HTERT RPE-1 (cell line): ENCODE data around the gene FSIP1.

Source experiments
- in situ Hi-C: fragments of 300-500 bp; cut with MboI; formaldehyde crosslinking; loops from 4 replicates; pipeline ENCODE4 v1.14.3; 2020; ENCODE audit warnings: low sequenced_read_pairs

Gene FSIP1

DNA sequence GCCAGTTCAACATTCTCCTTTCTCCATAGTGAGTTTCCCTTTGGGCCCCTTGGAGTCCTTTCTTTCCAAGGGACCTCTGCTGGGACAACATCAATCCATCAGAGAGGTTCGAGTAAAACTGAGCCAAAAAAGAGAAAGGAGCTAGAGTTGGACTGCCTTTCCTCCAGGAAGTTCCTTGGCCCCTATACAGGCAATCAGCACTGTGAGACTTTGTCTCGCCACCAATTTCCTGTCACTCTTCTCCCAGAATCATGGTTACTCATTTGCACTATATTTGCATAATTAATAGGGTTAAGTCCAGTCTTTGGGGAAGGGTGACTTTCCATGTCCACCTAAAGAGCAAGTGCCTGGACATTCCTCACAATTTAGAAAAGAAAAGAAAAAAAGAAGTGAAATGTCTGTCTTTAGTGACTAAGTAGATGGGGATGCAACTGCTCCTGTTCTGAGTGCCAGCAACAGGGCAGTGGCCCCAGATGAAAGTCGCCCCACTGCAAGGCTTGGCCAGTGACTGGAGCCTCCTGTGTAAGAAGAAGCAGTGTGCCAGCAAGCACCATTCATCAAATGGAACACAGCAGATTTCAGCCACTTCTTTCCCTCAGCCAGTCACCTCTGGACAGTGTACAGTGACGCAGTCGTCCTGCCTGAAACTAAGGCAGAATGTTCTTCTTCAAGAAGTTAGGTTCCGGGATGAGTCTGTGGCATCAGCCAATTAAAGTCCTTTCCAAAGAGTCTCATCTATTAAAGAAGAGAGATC is 91.6 kb downstream of the FSIP1 start:
- in situ Hi-C loops: no loop called here

DNA sequence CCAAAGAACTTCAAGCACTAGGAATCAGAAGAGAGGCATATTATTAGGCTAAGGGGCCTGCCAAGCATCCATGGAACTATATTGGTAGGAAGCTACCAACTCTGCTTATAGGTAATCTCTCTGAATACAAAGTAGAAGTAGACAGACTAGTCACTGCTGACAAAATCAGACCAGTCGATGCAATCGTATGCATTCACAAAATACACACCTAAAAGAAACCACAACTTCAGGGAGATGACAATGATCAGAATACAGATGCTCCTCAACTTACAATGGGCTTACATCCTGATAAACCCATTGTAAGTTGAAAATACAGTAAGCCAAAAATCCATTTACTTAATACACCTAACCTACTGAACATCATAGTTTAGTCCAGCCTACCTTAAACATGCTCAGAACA is 94.7 kb downstream of the FSIP1 start:
- in situ Hi-C loops: no loop called here

DNA sequence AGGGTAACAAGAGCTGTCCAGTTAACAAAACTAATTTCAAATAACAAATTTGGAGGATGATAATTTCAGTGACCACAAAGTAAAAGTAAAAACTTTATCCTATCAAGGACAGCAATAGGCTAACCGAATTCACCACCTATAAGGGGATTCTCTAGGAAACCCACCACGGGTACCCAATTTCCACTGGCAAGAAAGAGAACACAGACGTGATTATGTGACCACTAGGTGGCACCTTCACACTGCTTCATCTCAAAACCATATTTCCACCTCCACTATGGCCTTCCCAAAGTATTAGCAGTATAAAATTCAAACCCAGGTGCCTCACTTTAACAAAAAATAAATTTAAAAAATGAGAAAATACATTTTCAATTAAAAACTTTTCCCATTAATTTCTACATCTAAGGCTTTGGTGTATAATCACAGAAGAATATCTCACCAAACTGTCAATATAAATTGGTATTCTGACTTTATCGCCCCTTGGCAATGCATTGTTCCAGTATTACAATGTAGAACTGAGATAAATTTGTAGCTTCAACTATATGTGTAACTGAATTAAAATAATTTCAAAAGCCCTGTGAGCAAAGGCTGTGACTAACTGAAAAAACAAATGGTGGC is 96.5 kb downstream of the FSIP1 start:
- in situ Hi-C loops: no loop called here

DNA sequence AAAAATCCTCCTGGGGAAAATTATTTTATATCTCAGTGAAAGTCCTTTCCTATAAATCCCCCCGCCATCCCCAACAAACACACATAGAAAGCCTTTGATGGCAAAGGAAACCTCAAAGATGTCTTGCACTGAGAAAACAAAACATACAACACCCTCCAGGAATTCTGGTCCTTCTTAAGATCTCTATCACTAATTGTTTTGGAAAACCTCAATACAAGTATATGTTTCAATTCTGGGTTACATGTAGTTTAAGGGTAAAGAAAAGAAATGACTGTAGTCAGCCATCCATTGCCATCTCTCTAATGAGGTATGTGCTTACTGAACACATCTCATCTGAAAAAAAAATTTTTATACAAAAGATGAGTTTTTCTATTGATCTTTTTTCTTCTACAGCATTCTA is 97.3 kb downstream of the FSIP1 start:
- in situ Hi-C loops: no loop called here

DNA sequence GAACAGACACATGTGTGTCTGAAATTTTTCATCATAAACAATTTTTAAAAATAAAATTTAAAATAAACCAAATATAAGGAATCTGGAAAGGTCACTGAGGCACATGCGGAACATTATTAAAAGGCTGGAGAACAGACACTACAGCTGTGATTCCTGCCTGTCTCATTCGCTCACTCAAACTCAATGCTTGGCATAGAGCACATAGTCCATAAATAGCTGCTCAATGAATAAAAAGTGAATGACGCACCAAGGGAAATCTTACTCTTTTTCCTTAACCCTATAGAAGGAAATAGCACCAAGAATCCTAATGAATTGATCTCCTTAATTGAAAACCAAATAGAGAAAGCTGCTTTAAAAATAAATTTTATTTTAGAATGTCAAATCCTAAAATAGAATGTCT is 98.4 kb downstream of the FSIP1 start:
- in situ Hi-C loops: no loop called here

DNA sequence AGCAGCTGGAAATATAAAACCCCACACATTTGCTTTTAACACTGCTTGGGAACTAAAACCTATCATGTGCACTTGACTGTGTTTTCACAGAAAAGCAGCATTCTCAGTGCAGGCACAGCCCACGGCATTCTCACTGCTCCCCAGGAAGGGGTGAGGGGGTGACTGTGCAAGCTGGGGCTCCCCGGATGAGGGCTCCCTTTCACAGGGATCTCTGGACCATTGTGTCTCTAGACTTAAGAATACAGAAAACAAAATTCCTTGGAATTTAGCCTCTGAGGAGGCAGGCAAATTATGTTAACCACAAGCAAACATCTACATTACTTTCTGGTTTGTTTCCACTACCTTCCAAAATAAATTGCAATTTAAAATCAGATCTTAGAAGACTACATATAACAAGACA is 100.3 kb downstream of the FSIP1 start:
- in situ Hi-C loops: no loop called here

DNA sequence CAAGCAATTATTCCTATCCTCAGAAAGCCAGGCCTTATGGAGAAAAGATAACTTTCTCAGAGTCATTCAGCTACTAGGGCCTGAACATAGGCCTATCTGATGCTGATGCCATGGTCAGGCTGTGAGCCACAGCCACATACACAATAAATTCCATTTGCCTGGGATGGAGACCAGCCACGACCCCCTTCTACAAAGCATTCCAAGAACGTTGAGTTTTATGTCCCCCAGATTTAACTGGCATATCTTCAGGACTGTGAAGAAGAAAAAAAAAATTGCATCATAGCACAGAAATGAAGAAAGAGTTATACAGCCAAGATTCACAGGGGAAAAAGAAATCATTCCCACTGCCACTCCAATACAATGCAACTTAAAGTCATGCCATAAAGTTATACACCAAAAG is 101.8 kb downstream of the FSIP1 start:
- in situ Hi-C loops: no loop called here

DNA sequence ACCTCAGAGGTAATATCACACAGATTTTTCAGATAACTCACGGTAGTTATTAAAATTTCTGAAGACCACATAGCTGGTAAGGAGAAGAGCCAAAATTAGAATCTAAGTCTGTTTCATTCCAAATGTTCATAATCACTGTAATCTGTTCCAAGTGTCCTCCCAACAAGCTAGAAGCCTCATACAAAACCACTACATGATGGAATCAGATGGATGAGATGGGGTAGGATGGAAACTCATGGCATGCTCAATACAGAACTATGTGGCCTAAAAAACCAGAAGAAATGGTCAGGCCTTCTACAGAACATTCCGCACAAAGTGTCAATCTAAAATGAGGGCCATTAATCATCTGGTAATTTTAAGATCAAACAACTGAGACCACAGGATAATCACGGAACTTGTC is 110.0 kb downstream of the FSIP1 start:
- in situ Hi-C loops: no loop called here

DNA sequence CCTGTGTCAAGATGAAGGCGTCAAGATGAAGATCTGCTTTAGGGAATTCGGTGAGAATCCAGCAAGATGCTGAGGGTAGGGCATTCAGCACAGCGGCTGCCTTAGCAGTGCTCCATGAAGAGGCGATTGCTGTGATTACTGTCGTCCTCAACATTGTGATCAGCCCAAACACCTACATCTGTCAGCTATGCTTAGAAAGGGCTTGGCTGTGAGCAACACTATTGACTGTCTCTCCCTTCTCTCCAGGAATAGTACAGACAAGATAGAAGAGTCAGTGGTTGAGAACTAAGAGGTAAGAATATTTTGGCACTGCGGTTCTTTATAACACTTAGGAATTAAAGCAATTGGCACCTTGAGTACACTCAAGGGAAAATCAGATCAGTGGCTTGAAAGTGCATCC is 110.5 kb downstream of the FSIP1 start:
- in situ Hi-C loops: no loop called here

DNA sequence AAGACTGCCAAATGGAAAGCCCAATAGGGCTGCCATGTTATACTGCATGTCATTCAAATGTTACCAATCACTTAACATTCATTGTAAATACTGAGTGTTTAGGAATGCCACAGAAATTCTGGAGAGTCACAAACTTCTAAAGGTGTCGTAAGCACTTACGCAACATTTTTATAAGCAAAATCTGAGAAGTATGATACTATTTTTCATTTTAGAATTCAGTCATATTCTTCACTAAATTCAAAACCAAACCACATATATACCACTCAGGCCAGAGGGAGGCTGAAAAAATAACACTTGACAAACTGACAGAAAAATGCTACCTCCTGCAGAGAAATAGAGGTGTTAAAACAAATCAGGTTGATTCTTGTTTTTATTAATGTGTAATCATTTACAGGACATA is 112.0 kb downstream of the FSIP1 start:
- in situ Hi-C loops: no loop called here

DNA sequence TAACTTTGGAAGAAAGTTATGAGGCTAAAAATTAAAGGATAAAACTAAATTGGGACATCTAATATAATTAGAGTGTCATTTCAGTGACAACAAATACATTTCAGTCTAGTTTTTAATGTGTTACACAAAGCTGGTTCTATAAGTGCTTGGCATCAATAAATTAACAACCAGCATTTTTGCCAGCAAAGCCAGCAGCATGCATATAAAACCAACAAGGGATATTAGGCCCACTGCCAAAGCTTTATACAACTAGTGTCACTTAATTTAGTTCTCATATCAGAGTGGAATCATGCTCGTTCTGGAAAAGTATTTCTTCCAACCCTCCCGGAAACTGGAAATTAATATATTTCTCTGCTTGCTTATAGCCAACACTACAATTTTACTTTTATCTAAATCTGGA is 113.0 kb downstream of the FSIP1 start:
- in situ Hi-C loops: no loop called here

DNA sequence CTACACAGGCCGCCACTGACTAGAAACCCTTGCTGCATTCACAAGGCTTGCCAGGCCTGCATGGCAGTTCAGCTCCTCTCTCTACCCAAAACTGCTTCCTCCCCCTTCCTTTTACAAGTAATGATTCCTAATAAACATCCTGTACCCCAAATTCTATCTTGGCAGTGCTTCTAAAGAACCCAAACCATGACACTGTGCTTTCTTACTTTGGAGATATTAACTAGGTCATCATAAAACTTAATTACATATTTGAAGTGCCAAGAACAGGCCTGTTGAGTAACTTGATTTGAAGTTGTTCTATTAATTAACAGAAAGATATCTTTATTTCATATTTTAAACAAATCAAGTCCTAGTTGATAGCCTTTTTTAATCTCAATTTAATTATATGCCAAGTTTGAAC is 113.4 kb downstream of the FSIP1 start:
- in situ Hi-C loops: no loop called here

DNA sequence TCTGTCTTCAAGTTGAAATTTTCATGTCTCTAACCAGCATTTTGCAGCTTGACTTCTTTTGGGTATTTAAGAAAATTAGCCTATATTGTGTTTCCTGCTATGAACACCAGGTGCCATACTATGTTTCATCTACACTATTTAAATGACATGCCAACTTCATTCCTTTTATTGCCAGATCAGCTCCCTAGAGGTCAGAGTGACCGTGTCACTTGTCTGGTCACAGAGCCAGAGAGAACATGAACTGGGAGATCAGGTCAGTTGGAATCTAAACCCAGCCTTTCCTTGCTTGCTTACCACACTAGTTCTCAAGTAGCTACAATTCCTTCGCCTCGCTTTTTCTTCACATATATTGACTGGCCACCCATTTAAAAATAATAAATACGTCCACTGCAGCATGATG is 114.2 kb downstream of the FSIP1 start:
- in situ Hi-C loops: no loop called here

DNA sequence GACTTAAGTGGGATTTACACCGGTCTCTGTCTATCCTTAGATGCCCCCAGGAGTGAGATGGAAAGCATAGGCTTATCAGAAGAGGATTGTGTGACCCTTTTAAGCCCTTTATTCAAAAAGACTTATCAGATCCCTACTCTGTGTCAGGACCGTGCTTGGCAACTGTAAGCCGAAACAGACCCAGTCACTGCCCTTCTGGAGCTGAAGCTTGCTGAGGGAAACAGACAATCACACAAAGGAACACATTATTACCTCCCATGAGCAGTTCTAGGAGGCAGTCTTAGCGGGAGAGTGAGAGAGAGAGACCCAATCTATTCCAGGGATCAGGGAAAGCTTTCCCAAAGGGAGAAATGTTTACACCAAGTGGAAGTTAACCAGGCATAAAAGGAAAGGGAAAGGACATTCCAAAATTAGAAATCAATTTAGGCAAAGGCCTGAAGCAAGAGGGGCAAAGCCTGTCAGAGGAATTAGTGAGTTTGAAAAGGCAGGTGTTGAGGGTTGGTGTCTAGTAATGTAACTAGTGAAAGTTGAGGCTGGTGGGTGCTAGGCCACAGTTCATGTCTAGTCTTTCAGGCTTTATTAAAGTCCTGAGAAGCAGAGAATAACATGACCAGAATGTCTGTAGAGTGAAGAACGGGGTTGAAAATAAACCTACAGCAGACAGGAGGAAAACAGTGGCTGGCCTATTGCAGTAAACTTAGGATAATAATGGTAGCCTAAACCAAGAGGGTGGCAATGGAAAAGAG is 115.1 kb downstream of the FSIP1 start:
- in situ Hi-C loops: no loop called here

DNA sequence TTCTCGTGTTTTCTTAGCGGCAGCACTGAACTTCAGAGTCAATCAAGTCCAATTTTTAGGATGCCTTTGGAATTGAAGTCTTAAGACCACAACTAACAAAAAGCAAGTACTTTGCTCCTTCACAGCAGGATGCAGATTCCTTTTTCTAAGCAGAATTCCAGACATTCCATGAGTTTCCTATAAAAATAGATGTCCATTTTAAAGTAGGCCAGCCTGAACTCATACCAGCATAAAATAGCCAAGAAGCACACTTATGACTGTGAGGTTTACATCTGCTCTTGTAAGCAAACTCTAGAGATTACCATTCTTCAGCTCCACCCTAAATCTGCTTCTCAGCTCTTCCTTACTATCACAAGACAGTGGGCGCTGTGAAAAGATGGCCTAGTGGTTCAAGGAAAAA is 116.0 kb downstream of the FSIP1 start:
- in situ Hi-C loops: no loop called here

DNA sequence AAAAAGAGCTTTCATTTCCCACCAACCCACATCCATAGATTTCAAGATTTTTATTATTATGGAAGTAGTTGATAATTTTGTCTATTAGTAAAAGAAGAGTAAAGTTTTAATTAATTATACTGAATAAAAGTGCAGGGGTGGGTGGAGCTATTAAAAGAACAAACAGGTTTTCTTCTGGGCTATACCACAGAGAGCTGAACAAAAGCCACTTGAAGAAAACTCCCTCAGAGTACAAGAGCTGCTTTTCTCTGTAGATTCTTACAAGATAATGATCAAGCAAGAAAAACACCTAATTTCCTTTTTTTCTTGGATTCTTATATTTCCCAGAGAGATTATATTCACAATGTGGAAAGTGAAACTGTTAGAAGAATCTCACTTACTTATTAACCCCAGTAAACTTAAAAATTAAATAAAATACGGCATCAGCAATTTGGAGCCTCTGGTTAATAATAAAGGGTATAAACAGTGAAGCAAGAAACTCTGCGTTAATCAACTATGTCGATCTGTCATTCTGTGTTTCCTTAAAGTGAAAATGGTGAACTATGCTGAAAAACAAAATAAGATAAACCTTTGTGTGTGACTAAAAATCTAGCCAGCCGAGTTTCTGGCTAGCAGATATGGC is 116.9 kb downstream of the FSIP1 start:
- in situ Hi-C loops: no loop called here

DNA sequence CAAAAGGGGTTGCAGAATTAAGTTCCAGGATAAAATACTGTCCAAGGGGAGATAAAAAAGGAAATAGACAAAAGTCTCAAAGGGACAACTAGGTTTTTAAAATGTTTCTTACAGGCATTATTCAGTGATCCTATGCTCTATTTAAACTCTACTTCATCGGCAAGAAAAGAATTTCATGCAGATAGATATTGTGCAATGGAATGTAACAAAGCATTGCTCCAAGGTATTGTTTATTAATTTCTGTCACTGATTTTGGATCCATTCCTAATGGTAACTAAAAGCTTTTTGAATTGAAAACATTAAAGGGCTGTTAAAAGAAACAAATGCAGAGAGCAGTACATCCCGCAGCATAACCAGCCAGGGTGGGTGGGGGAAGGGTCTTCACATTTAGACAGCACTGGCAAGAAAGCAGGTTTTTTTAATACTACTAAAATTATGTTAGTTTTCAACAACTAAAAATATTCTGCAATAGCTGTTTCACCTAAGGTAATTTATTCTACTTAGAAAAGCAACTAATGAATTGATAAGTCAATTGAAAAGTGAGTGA is 118.9 kb downstream of the FSIP1 start:
- in situ Hi-C loops: no loop called here

DNA sequence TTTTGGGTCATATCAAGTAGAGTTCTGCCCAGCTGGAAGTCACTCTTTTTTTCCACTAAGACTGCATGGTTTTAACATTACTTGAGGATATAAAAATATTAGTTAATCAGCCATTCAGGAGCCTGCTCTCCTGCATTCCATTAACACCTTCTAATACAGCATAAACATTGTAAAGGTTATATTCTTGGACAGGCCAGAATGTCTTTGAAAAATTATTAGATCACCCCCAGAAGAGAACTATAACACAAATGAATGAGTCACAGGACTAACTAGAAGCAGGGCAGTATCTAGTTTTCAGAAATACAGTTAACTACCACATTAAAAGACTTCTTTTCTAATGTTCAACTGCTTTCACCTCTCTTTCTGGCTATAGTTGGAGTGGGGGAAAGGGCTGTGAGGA is 120.9 kb downstream of the FSIP1 start:
- in situ Hi-C loops: no loop called here

DNA sequence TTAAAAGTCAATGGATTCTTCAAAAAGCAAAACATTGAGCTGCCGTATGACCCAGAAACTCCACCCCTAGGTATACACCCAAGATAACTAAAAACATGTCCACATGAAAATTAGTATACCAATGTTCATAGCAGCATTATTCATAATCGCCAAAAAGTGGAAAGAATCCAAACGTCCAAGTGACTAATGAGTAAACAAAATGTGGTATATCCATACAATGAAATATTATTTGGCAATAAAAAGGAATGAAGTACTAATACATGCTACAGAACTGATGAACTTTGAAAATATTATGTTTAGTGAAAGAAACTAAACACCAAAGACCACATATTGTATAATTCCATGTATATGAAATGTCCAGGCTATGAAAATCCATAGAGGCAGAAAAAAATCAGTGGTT is 123.9 kb downstream of the FSIP1 start:
- in situ Hi-C loops: no loop called here

DNA sequence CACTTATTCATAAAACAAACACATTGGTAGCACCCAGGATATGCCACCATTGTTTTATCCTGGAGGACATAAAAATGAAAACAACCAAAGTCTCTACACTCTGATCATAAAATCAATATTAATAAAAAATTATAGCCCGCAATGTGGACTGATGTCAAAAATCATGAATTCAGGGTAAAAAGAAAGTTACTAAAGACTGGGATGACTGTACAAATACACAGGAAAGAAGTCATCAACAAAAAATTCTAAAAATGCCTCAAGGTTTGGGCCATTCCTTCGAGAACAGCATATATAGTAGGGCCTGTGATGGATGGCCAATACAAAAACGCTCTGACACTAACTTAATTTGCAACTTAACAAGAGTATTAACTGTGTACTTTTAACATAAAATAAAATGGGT is 125.0 kb downstream of the FSIP1 start:
- in situ Hi-C loops: no loop called here

DNA sequence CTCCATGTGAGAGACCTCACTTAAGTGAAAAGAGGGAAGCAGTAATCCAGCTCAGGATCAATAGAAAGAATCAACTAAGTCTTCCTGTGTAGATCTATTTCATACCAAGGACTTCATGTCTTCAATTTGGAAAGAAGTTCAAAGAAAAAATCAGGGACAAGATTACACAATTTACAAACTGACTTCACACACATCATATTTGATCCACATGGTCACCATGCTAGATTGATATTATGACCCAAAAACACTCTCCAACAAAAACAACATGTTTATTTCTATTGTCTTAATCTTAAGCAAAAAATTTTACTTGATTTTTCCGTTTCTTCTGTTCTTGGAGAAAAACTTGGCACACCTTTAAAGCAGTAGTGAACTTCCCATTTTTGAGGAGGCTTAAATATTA is 125.5 kb downstream of the FSIP1 start:
- in situ Hi-C loops: no loop called here

DNA sequence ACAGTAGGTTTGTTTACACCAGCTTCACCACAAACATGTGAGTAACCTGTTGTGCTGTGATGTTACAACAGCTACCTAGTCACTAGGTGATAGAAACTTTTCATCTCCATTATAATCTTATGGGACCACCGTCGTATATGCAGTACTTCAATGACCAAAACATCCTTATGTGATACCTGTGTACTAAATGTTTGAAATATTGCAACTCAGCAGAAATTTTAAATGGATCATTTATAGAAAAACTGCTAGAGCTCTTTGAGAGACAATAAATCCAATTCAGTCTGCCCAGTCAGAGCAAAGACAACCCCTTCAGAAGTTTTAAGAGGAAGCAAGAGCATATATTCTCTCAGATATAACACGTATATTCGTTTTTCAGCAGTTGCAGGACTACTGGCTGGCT is 128.3 kb downstream of the FSIP1 start:
- in situ Hi-C loops: no loop called here
